Measurements from ENCODE around the gene POU3F2. TPM values are rescaled to one million over a fixed set of nuclear protein-coding genes. Genes with fewer than 3 reads are reported as not detected.

Gene POU3F2
- total and polyA plus RNA-seq, 5 donors, result 0.05 TPM; not detected in 4

DNA sequence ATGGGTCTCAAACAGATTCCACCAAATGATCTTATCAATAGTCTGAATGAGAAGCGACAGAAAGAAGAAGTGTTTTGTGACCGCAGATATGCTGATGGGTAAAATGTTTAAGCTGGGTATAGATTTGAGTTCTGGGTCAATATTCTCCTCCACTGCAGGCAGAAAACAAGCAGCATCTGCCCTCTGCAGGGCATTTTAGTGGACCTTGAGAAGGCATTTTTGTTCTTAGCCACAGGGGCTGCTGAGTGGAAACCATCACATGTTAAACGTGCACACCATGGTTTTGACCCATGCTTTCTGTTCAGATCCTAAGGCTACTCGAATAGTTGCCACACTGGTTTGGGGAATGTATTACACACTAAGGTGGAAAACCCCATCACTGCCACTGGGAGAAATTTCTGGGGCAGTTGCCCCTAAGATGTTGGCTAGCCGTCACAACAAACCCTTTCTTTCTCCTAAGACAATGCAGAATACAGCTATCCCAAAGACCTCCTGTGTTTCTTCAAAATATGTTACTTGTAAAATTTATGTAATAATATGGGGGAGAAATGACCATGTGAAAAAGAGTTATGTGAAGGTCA, 5.5 kb downstream of the POU3F2 start:
- H3K27me3 ChIP-seq (ENCODE audit: control insufficient read depth, insufficient read depth), result peaks cover 8% of the 10 kb centered on the region
- intact Hi-C loops (cut with DNase I), result no loop called here
- H3K4me3 ChIP-seq (ENCODE audit: low read length), result no peak overlapping the region
- peaks cover 3% of the 10 kb centered on the region for H3K4me1 ChIP-seq (ENCODE audit: control insufficient read depth, insufficient read depth, low read length)
- ATAC-seq (no peak), DNase-seq (no peak)
- no peaks in the 10 kb centered on the region for H3K9me3 ChIP-seq (ENCODE audit: control insufficient read depth, low read length)
- no peak overlapping the region for H3K27ac ChIP-seq (ENCODE audit: low read length)
- WGBS, result 31% methylated on average over 5 of the region's 5 CpGs

DNA sequence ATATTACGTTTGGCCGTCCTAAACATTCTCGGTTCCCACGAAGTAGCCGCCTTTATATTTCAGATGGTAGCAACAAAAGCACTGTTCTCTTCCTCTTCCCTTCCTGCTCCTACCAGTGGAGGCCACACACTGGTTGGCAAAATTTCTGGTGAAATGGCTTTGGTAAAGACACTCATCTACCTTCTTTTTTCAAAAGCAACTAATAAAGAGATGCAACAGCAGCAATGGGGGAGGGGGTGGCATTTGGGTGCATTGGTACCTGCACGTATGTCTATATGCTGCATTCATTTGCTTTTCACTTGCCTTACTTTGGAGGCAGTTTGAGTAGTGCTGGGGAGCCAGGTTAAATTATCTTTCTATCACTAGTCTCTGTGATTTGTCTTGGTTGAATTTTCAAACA, 6.0 kb downstream of the POU3F2 start:
- intact Hi-C loops (cut with DNase I), result no loop called here
- WGBS, result 57% methylated on average over 6 of the region's 6 CpGs
- ATAC-seq, result no peak

DNA sequence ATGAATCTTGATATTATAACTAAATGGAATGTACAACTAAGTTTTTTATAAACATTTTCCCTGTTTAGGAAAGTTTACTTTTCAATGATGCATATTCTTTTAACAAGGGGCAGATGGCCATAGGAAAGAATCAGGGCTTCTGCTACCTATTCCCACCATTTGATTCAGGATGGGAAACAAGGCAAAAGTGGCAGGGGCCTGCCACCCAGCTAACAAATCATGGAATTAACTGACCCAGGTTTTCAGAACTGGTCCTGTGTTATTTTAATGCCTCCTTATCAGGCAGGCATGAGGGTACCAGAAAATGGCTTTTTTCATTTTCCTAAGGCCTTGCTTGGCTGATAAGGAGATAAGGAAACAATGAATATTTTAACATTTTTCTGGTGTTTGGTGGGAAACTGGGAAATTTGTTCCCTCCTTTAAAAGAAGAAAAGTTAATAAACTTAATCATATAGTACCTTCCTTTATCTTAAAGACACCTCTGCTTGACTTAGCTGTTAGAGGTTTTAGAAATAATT, 6.7 kb downstream of the POU3F2 start:
- Histone ChIP-seq H3K27ac (ENCODE audit: low read length) (no peak overlapping the region), H3K4me1 (ENCODE audit: control insufficient read depth, insufficient read depth, low read length) (peaks cover 3% of the 10 kb centered on the region), H3K4me3 (ENCODE audit: low read length) (no peak overlapping the region), H3K9me3 (ENCODE audit: control insufficient read depth, low read length) (no peaks in the 10 kb centered on the region), H3K27me3 (ENCODE audit: control insufficient read depth, insufficient read depth) (peaks cover 8% of the 10 kb centered on the region)
- no peak for ATAC-seq
- intact Hi-C loops (cut with DNase I), result no loop called here
- no peak for DNase-seq

More for the DNA sequence above, 6.0 kb downstream of the POU3F2 start:
- Histone ChIP-seq H3K4me3 (ENCODE audit: low read length) (no peak overlapping the region), H3K27ac (ENCODE audit: low read length) (no peak overlapping the region), H3K4me1 (ENCODE audit: control insufficient read depth, insufficient read depth, low read length) (peaks cover 3% of the 10 kb centered on the region), H3K9me3 (ENCODE audit: control insufficient read depth, low read length) (no peaks in the 10 kb centered on the region), H3K27me3 (ENCODE audit: control insufficient read depth, insufficient read depth) (peaks cover 8% of the 10 kb centered on the region)
- DNase-seq, result no peak

GRCh38 chr6:98841621-98842341, 7.4 kb downstream of the POU3F2 start:
- Histone ChIP-seq H3K9me3 (ENCODE audit: control insufficient read depth, low read length) (no peaks in the 10 kb centered on the region), H3K4me1 (ENCODE audit: control insufficient read depth, insufficient read depth, low read length) (peaks cover 3% of the 10 kb centered on the region), H3K4me3 (ENCODE audit: low read length) (no peak overlapping the region), H3K27ac (ENCODE audit: low read length) (no peak overlapping the region), H3K27me3 (ENCODE audit: control insufficient read depth, insufficient read depth) (peaks cover 8% of the 10 kb centered on the region)
- no peak for ATAC-seq
- intact Hi-C loops (cut with DNase I), result no loop called here
- DNase-seq, result no peak
- WGBS, result 29% methylated on average over 9 of the region's 9 CpGs

GRCh38 chr6:98842342-98843180, 8.2 kb downstream of the POU3F2 start:
- intact Hi-C loops (cut with DNase I), result no loop called here
- Histone ChIP-seq H3K27ac (ENCODE audit: low read length) (no peak overlapping the region), H3K4me1 (ENCODE audit: control insufficient read depth, insufficient read depth, low read length) (peaks cover 3% of the 10 kb centered on the region), H3K9me3 (ENCODE audit: control insufficient read depth, low read length) (no peaks in the 10 kb centered on the region), H3K27me3 (ENCODE audit: control insufficient read depth, insufficient read depth) (peaks cover 8% of the 10 kb centered on the region), H3K4me3 (ENCODE audit: low read length) (no peak overlapping the region)
- ATAC-seq (no peak), DNase-seq (peak in 1 of 3 donors; percentile 44)
- 10% methylated on average over 44 of the region's 44 CpGs for WGBS

- Histone ChIP-seq H3K4me3 (ENCODE audit: low read length) (no peak overlapping the region), H3K27me3 (ENCODE audit: control insufficient read depth, insufficient read depth) (peaks cover 8% of the 10 kb centered on the region), H3K9me3 (ENCODE audit: control insufficient read depth, low read length) (no peaks in the 10 kb centered on the region), H3K4me1 (ENCODE audit: control insufficient read depth, insufficient read depth, low read length) (peaks cover 3% of the 10 kb centered on the region), H3K27ac (ENCODE audit: low read length) (no peak overlapping the region)
- no peak for ATAC-seq
- intact Hi-C loops (cut with DNase I), result no loop called here
- DNase-seq, result no peak
- 12% methylated on average over 53 of the region's 53 CpGs for WGBS
Observed at GRCh38 chr6:98843271-98844243, 9.2 kb downstream of the POU3F2 start.

DNA sequence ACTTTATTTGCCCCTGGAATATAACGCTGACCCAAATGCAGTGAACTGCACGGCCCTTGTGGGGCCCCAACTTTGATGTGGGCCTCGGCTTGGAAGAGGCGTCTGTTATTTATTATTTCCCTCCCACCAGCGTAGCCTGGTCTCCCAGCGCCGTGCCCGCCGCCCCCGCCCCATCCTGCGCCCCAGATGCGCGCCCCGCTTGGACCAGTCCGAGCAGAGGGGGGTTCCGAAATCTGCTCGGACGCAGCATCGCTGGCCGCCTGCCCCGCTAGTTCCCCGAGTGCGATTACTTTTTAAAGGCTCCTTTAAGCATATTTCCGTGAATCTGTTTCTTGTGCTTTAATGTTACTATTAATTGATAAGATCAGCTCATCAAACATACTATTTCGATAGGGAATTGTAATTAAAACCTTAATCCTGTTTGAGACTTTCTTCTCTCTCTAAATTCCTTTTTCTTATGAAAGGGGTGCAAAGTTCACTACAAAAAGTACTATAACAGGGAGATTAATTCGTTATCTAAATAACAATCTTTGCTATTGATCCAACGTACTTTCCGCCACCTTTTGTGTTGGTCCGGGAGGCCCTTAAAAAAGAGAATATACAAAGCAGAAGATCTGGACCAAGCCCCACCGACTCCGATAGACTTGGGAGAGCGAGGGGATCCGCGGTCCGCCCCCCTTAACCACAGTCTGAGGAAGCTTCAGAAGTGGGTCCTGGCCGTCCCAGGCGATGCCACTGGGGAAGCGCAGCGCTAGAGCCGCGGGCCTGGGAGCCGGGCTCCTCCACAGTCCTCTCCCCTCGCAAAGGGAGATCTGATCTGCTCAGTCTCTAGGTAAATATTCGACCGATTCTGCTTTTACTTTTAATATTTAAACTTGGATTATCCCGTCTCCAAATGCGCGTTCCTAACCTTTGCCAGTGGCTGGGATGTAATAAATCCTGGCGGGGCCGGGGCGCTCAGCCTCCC, 10.2 kb downstream of the POU3F2 start:
- intact Hi-C loops (cut with DNase I), result no loop called here
- no peak for DNase-seq
- ATAC-seq, result no peak
- 7% methylated on average over 51 of the region's 51 CpGs for WGBS
- H3K27ac ChIP-seq (ENCODE audit: low read length), result no peak overlapping the region
- peak overlapping the region; percentile 9 for H3K4me3 ChIP-seq (ENCODE audit: low read length)
- peaks cover 3% of the 10 kb centered on the region for H3K4me1 ChIP-seq (ENCODE audit: control insufficient read depth, insufficient read depth, low read length)
- H3K9me3 ChIP-seq (ENCODE audit: control insufficient read depth, low read length), result no peaks in the 10 kb centered on the region
- H3K27me3 ChIP-seq (ENCODE audit: control insufficient read depth, insufficient read depth), result peaks cover 5% of the 10 kb centered on the region

DNA sequence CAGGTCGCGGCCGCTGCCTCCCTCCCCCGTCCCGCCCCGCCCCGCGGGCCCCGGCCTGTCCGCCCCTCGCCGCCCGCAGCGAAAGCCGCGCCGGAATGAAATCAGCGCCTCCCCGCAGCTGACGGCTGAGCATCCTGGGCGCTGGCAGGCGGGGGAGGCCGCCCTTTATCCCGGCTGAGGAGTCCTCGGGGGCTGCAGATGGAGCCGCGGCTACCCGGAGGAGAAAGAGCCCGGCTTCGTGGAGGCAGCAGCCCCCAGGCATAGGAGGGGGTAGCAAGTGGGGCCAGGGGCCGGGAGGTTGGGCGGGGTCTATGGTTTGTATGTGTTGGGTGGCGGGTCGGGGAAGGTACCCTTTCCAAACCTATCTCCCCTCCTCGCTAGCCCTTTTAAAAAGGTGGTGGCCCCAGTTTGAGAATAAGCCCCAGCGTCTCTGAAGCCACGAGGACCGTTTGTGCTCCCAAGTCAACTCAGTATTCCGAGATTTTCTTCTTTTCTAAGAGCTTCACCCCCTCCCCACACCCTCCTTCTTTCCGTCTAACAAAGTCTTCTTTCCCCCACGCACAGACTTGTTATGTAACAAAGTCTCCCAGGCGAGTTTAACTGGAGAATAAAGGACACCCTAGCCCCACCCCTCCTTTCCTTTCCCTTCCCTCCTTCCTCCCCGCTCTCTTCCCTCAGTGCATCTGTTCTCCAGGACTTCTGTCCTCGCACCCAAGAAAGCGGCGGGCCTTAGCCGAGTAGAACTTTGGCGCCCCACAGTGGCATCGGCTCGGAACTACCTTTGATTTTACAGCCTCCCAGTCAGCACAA, 11.0 kb downstream of the POU3F2 start:
- DNase-seq (peak; percentile 66 to 84 (median 80)), ATAC-seq (peak; percentile 57 to 79)
- Histone ChIP-seq H3K4me1 (ENCODE audit: control insufficient read depth, insufficient read depth, low read length) (peaks cover 3% of the 10 kb centered on the region), H3K27me3 (ENCODE audit: control insufficient read depth, insufficient read depth) (no peaks in the 10 kb centered on the region), H3K27ac (ENCODE audit: low read length) (no peak overlapping the region), H3K9me3 (ENCODE audit: control insufficient read depth, low read length) (no peaks in the 10 kb centered on the region), H3K4me3 (ENCODE audit: low read length) (peak overlapping the region; percentile 9)
- WGBS, result 2% methylated on average over 50 of the region's 50 CpGs
- intact Hi-C loops (cut with DNase I), result no loop called here

GRCh38 chr6:98846021-98846380, 11.6 kb downstream of the POU3F2 start:
- no peaks in the 10 kb centered on the region for H3K27me3 ChIP-seq (ENCODE audit: control insufficient read depth, insufficient read depth)
- no peaks in the 10 kb centered on the region for H3K9me3 ChIP-seq (ENCODE audit: control insufficient read depth, low read length)
- intact Hi-C loops (cut with DNase I), result no loop called here
- no peak overlapping the region for H3K27ac ChIP-seq (ENCODE audit: low read length)
- ATAC-seq, result no peak
- H3K4me1 ChIP-seq (ENCODE audit: control insufficient read depth, insufficient read depth, low read length), result peaks cover 3% of the 10 kb centered on the region
- no peak overlapping the region for H3K4me3 ChIP-seq (ENCODE audit: low read length)
- WGBS, result 63% methylated on average over 3 of the region's 3 CpGs
- DNase-seq, result no peak
